Measurements from ENCODE around the gene EXOG.
A peak's percentile ranks its signal among the peaks of the same experiment; 100 is the strongest.

EXOG gene, protein sequence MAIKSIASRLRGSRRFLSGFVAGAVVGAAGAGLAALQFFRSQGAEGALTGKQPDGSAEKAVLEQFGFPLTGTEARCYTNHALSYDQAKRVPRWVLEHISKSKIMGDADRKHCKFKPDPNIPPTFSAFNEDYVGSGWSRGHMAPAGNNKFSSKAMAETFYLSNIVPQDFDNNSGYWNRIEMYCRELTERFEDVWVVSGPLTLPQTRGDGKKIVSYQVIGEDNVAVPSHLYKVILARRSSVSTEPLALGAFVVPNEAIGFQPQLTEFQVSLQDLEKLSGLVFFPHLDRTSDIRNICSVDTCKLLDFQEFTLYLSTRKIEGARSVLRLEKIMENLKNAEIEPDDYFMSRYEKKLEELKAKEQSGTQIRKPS

DNA sequence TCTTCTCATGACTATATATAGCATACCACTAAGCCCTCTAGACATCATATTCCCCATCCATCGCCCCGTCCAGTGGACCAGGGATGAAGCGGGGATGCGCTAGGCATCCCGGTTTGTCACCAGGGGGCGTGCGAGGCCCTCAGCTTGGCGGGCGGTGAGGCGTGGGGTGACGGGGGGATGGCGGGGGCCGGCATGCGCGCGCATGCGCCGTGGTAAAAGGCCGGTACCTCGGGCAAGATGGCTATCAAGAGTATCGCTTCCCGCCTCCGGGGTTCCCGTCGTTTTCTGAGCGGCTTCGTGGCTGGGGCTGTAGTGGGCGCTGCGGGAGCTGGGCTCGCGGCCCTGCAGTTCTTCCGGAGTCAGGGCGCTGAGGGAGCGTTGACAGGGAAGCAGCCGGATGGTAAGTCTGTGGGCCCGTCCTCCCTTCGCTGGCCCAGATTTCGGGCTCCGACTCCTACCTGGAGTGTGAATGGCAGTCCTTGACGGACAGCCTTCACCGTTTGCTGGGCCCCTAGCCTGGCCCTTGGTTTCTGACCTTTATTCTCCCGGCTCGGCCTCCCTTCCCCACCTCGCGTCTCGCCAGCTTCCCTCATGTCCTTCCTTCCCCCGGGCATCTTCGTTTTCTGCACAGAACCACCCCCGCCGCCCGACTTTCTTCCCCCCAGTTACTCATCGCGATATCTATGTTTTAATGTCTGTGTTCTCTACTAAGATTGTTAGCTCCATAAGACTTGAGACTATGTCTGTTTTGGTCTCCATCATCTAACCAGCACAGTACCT is at the start of gene EXOG:
Gene EXOG (plus strand): TSS at position 210 of the 780 bp plus-strand sequence. CDS start 28 bp downstream, at position 238.
- peak within 1 kb of the TSS; percentile 78 for H3K27ac ChIP-seq
- TF ChIP-seq, protein P1, sequence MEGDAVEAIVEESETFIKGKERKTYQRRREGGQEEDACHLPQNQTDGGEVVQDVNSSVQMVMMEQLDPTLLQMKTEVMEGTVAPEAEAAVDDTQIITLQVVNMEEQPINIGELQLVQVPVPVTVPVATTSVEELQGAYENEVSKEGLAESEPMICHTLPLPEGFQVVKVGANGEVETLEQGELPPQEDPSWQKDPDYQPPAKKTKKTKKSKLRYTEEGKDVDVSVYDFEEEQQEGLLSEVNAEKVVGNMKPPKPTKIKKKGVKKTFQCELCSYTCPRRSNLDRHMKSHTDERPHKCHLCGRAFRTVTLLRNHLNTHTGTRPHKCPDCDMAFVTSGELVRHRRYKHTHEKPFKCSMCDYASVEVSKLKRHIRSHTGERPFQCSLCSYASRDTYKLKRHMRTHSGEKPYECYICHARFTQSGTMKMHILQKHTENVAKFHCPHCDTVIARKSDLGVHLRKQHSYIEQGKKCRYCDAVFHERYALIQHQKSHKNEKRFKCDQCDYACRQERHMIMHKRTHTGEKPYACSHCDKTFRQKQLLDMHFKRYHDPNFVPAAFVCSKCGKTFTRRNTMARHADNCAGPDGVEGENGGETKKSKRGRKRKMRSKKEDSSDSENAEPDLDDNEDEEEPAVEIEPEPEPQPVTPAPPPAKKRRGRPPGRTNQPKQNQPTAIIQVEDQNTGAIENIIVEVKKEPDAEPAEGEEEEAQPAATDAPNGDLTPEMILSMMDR (conservative IDR thresholded peaks at IDR 0.05) = peak; percentile 99

DNA sequence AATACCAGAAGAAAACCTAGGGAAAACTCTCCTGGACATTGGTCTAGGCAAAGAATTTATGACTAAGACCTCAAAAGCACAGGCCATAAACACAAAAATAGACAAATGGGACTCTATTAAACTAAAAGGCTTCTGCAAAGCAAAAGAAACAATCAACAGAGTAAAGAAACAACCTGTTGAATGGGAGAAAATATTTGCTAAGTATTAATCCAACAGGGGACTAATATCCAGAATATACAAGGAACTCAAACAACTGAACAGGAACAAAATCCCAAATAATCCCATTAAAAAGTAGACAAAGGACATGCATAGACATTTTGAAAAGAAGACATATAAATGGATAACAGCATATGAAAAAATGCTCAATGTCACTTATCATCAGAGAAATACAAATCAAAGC is 49.3 kb upstream of the EXOG start:
- no peak overlapping the region for H3K27ac ChIP-seq
- TF ChIP-seq, protein P1 (conservative IDR thresholded peaks at IDR 0.05) = no peak

DNA sequence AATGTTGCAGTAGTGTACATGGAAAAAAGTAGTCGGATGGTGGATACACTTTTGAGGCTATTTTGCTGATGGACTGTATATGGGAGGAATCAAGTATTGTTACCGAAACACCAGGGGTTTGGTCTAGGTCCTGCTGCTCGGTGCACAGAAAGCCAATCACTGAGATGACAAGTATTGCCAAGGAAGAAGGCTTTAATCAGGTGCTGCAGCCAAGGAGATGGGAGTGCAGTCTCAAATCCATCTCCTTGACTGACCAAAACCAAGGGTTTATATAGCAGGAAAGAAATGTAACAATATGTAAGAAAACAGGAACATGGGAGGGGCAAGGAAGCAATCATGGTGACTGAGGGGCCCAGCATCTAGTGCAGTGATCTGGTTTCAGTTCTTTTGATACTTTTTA is 45.3 kb upstream of the EXOG start:
- TF ChIP-seq, protein P1 (conservative IDR thresholded peaks at IDR 0.05) = no peak
- H3K27ac ChIP-seq = no peak overlapping the region

DNA sequence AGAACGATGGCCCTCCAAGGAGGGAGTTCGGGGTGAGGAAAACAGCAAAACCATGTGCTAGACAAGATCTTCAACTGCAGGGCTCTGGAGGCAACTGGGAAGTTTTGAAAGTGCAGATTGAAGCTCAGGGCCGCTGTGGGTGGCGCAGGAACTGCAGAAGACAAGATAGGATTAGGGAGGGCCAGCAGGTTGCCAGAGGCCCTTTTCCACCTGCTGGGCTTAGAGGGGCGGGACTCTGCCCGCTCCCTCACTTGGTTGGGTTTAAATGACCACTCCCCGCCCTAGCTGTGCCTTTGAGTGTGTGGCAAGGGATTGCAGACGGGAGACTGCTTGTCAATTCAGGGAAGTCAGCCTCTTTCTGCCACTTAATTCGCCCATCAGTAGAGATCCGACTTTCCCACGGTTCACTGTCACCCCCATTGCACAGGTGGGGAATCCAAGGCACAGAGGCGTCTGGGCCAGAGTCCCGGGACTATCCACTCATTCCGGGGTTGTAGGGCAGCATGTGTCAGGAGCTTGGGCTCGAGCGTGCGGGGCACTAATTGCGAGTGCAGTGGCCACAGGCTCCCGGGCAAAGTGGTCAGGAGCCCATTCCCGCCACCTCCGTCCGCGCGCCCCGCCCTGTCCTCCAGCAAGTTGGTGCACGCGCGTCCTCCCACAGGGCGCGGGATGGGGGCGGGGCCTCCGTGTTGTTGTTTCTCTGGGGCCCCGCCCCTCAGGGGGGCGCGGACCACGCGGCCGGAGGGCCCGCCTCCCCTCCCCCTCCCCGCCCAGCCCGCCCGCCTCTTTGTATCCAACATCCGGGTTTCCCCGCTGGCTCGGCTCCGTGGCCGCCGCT is 42.8 kb upstream of the EXOG start, which contains the start of gene ACVR2B:
Gene ACVR2B (plus strand): TSS at position 816 of the 838 bp plus-strand sequence. CDS start 433 bp downstream, outside the sequence.
- H3K27ac ChIP-seq = peak within 1 kb of the TSS; percentile 100
- TF ChIP-seq, protein P1 (conservative IDR thresholded peaks at IDR 0.05) = 0 out of 2 replicates have a peak, but pooled peaks have one; percentile 10

DNA sequence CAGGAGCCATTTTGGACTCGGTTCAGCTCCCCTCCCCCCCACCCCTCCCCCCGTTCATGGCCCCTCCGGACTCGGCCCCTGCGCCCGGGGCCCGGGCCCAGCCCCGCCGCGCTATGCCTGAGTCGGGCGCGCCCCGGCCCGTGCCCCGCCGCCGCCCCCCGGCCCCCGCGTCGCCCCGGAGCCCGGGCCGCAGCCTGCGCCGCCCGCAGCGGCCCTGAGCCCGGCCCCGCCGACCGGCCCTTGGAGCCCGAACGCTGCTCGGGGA is 42.3 kb upstream of the EXOG start:
- TF ChIP-seq, protein P1 (conservative IDR thresholded peaks at IDR 0.05) = no peak
- H3K27ac ChIP-seq = peak overlapping the region; percentile 100

DNA sequence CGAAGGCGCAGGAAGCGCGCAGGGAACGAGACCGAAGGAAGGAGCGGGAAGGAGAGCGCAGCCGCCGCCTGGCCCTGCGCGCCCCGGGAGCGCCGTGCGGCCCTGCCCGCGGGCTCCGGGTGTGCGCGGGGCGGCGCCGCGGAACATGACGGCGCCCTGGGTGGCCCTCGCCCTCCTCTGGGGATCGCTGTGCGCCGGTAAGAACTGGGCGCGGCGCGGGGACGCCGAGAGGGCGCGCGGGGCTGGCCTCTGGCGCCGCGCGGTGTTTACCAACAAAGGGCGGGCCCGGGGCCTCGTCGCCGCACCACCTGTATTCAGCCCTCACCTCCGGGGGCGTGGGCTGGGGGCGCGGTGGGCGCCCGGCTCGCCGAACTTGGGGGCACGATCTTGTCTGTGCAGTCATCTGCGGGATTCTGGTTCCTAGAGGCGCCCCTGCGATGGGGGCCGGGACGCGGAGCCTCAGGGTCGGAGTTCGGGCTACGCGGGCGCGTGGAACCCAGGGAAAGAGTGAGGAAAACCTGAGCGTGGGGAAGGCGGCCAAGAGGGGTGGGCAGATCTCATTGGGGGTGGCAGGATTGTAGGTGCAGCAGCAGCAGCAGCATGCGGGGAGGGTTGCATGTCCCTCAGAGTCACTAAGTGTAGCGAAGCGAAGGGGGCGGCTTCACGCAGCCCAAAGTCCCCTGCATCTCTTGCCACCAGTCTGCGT is 41.8 kb upstream of the EXOG start:
- peak overlapping the region; percentile 100 for H3K27ac ChIP-seq
- TF ChIP-seq, protein P1 (conservative IDR thresholded peaks at IDR 0.05) = no peak; the same call in 1 of the 2 replicates
